HepG2 (cell line): ENCODE data around the gene SEMA3G. TPM values are rescaled to one million over a fixed set of nuclear protein-coding genes. Genes with fewer than 3 reads are reported as not detected.

Experiments
- ATAC-seq: fragments of 200-7000 bp; cut with Tn5 transposase; 3 replicates; pipeline ENCODE4 v1.9.1; 2020; ENCODE audit warnings: mild to moderate bottlenecking, moderate library complexity
- BruUV-seq: library from RNA; stranded (reverse); fragments of 400-500 nt; replicated peaks from 2 replicates; lab custom pipeline; 2021; lab: Mats Ljungman, UMichigan
- CTCF ChIA-PET: fragments of 300-600 bp; formaldehyde crosslinking; extraction: SDS; loops from one replicate; lab custom pipeline; 2021; ENCODE audit warnings: low total read pairs, inconsistent platforms, low intra/inter-chr PET ratio; lab: Yijun Ruan, JAX
- POLR2A ChIA-PET: fragments of 350-600 bp; sonication (Branson Sonifier 250); formaldehyde crosslinking; loops from one replicate; lab custom pipeline; 2020; ENCODE audit warnings: antibody characterized with exemption, inconsistent platforms; lab: Yijun Ruan, JAX
- DNase-seq: peaks from one replicate; pipeline ENCODE4 v3.0.0-alpha.2; 2015; ENCODE audit warnings: low spot score
- FAIRE-seq: peaks from 3 replicates; lab custom pipeline; 2011; peaks lifted over from hg19 to GRCh38; lab: Jason Lieb, UNC
- H2AFZ ChIP-seq: one replicate; pipeline ENCODE4 v1.6.1; 2011; ENCODE audit warnings: low read length, inconsistent platforms
- H3K27ac ChIP-seq: fragments of 300-600 bp; 3 replicates; pipeline ENCODE4 v1.8.0; 2011; ENCODE audit warnings: mixed run types, mild to moderate bottlenecking, mixed read lengths, low read length, inconsistent platforms; ENCODE audit not compliant: insufficient read depth; ENCODE audit errors: extremely low read length
- H3K27me3 ChIP-seq, 2 experiments: fragments of 200-600 bp in 1 of 2; 2 replicates in 1 of 2; 3 replicates in 1 of 2; pipeline versions ENCODE4 v1.6.0 to v1.8.0; 2011; ENCODE audit warnings: low read length in 2 of 2, mild to moderate bottlenecking in 2 of 2, moderate library complexity in 2 of 2, inconsistent platforms in 1 of 2; ENCODE audit not compliant: insufficient read depth in 2 of 2, control insufficient read depth in 1 of 2
- H3K36me3 ChIP-seq, 2 experiments: fragments of 200-600 bp in 1 of 2; replicated peaks in 1 of 2; 2 replicates in 1 of 2; 3 replicates in 1 of 2; pipeline versions ENCODE4 v1.5.1 to v1.8.0; 2011; ENCODE audit warnings: low read length in 2 of 2, inconsistent platforms in 1 of 2; ENCODE audit not compliant: insufficient read depth in 2 of 2, control insufficient read depth in 1 of 2
- H3K4me1 ChIP-seq: 2 replicates; pipeline ENCODE4 v1.5.1; 2012; ENCODE audit warnings: low read length, inconsistent platforms; ENCODE audit not compliant: insufficient read depth
- H3K4me2 ChIP-seq: 2 replicates; pipeline ENCODE4 v1.6.0; 2011; ENCODE audit warnings: low read depth, low read length, inconsistent platforms
- H3K4me3 ChIP-seq, 3 experiments: fragments of 200-600 bp in 1 of 3; sonication (generic), shearing (Covaris generic) in 1 of 3; replicated peaks in 1 of 3; 2 replicates each; pipeline ENCODE4 v1.5.1; 2011 to 2016; ENCODE audit warnings: low read length in 3 of 3, inconsistent platforms in 2 of 3, low read depth in 2 of 3, mild to moderate bottlenecking in 2 of 3, control low read depth in 1 of 3, mixed read lengths in 1 of 3; ENCODE audit not compliant: insufficient read depth in 1 of 3
- H3K79me2 ChIP-seq: one replicate; pipeline ENCODE4 v1.6.1; 2011; ENCODE audit warnings: low read length, inconsistent platforms; ENCODE audit not compliant: insufficient read depth
- H3K9ac ChIP-seq: 2 replicates; pipeline ENCODE4 v1.6.0; 2011; ENCODE audit warnings: mild to moderate bottlenecking, low read depth, low read length, inconsistent platforms; ENCODE audit not compliant: insufficient read depth
- H3K9me3 ChIP-seq: 2 replicates; pipeline ENCODE4 v1.5.1; 2012; ENCODE audit warnings: mild to moderate bottlenecking, low read length
- H4K20me1 ChIP-seq: 2 replicates; pipeline ENCODE4 v1.6.0; 2011; ENCODE audit warnings: inconsistent platforms, mild to moderate bottlenecking, low read length, moderate library complexity; ENCODE audit not compliant: insufficient read depth
- EEA1 ChIP-seq: sonication (generic); formaldehyde crosslinking; IDR thresholded peaks from 2 replicates; pipeline ENCODE4 v1.5.1; 2020; ENCODE audit warnings: mild to moderate bottlenecking, missing genetic modification reagents, borderline replicate concordance
- PCBP1 ChIP-seq: fragments of 200-400 bp; formaldehyde crosslinking; IDR thresholded peaks from 2 replicates; pipeline ENCODE4 v1.6.1; 2017; ENCODE audit warnings: mild to moderate bottlenecking, low read depth, low read length, borderline replicate concordance
- POLR2AphosphoS5 ChIP-seq: IDR thresholded peaks from 2 replicates; pipeline ENCODE4 v1.6.1; 2012; ENCODE audit warnings: low read depth, low read length
- ZBTB38 ChIP-seq: sonication (generic); formaldehyde crosslinking; IDR thresholded peaks from 2 replicates; pipeline ENCODE4 v1.5.1; 2020; ENCODE audit warnings: mild to moderate bottlenecking, missing genetic modification reagents
- ZNF567 ChIP-seq: sonication (generic); formaldehyde crosslinking; IDR thresholded peaks from 2 replicates; pipeline ENCODE4 v1.8.1; 2023; ENCODE audit warnings: mild to moderate bottlenecking, missing genetic modification reagents, borderline replicate concordance
- WGBS: methylation state at CpG from one replicate; pipeline ENCODE4 v1.1.6; 2017; ENCODE audit warnings: low lambda C conversion rate; 5-methylcytosine and 5-hydroxymethylcytosine counted together
- in situ Hi-C: cut with HindIII; loops from 2 replicates; pipeline ENCODE4 v1.10.0; 2017; ENCODE audit warnings: low pct_unique_long_range_greater_than_20kb; ENCODE audit not compliant: extremely low pct_ligation_motif_present
- intact Hi-C: fragments of 100-400 bp; cut with micrococcal nuclease; formaldehyde crosslinking; loops from one replicate; pipeline ENCODE4 v1.10.0; 2022; ENCODE audit not compliant: unreplicated experiment
- polyA plus RNA-seq, 8 experiments: library from polyadenylated mRNA; depleted of rRNA in 3 of 8; stranded (reverse) in 7 of 8; unstranded in 1 of 8; fragments of >200 nt; fragmentation: Illumina TruSeq in 4 of 8; extraction: Trizol in 4 of 8; gene quantifications; 2 replicates each; pipeline versions ENCODE4 v1.2.1 to v1.2.3, GENCODE V29; 2011 to 2016; ENCODE audit warnings: low read depth in 4 of 8, missing spikeins in 1 of 8, mixed read lengths in 1 of 8; ENCODE audit not compliant: insufficient read depth in 1 of 8
- total RNA-seq, 5 experiments: library from RNA; depleted of rRNA; stranded (reverse); fragments of >200 nt; fragmentation: Illumina TruSeq; extraction: Trizol; gene quantifications; 2 replicates each; pipeline ENCODE4 v1.2.3, GENCODE V29; 2016; ENCODE audit warnings: low read depth in 1 of 5
- TF ChIP-seq, protein P1 (sequence below): sonication (generic); formaldehyde crosslinking; IDR thresholded peaks from 2 replicates; pipeline ENCODE4 v1.5.0; 2020; ENCODE audit warnings: missing genetic modification reagents, mild to moderate bottlenecking, borderline replicate concordance
- TF ChIP-seq, protein P2 (sequence below): sonication (generic); formaldehyde crosslinking; IDR thresholded peaks from 2 replicates; pipeline ENCODE4 v1.4.0; 2020; ENCODE audit warnings: missing genetic modification reagents, borderline replicate concordance

Gene SEMA3G
- total and polyA plus RNA-seq, 2 of the 13 experiments (the other 11 are each of a cell fraction or from before 2014, with no cell fraction given), result 6.1 to 8.3 TPM

DNA sequence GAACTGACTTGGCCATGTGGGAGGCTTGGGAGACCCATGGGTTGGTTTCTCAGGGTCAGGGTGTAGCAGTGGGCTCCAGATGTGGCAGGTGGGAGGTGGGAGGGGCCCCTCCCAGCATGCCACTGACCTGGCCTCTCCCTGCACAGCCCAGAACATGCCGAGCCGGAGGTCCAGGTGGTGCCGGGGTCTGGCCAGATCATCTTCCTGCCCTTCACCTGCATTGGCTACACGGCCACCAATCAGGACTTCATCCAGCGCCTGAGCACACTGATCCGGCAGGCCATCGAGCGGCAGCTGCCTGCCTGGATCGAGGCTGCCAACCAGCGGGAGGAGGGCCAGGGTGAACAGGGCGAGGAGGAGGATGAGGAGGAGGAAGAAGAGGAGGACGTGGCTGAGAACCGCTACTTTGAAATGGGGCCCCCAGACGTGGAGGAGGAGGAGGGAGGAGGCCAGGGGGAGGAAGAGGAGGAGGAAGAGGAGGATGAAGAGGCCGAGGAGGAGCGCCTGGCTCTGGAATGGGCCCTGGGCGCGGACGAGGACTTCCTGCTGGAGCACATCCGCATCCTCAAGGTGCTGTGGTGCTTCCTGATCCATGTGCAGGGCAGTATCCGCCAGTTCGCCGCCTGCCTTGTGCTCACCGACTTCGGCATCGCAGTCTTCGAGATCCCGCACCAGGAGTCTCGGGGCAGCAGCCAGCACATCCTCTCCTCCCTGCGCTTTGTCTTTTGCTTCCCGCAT, 42.3 kb upstream of the SEMA3G start:
- no TSS peak for BruUV-seq
- intact Hi-C loops (no loop called here), in situ Hi-C loops (no loop called here)
- no peak for TF ChIP-seq EEA1 (CRISPR knock-in tag)
- TF ChIP-seq ZBTB38, result 0 out of 2 replicates have a peak, but pooled peaks have one; percentile 26
- TF ChIP-seq, protein P1, sequence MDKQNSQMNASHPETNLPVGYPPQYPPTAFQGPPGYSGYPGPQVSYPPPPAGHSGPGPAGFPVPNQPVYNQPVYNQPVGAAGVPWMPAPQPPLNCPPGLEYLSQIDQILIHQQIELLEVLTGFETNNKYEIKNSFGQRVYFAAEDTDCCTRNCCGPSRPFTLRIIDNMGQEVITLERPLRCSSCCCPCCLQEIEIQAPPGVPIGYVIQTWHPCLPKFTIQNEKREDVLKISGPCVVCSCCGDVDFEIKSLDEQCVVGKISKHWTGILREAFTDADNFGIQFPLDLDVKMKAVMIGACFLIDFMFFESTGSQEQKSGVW (CRISPR knock-in tag), result no peak
- Histone ChIP-seq H3K79me2 (no peaks in the 10 kb centered on the region), H3K27ac (no peak overlapping the region), H4K20me1 (no peaks in the 10 kb centered on the region; the same call in 1 of the 2 replicates), H3K9ac (no peak overlapping the region), H3K27me3 (no peaks in the 10 kb centered on the region), H3K36me3 (peaks cover 15 to 45% of the 10 kb centered on the region in 2 experiments), H2AFZ (no peak overlapping the region), H3K9me3 (no peaks in the 10 kb centered on the region), H3K4me2 (no peak overlapping the region), H3K4me3 (no peak overlapping the region), H3K4me1 (peaks cover 11% of the 10 kb centered on the region; the same call in 1 of the 2 replicates)
- ChIA-PET POLR2A (no interaction called here), CTCF (no interaction called here)
- DNase-seq, result no peak
- no peak for ATAC-seq
- FAIRE-seq, result no peak
- 95% methylated on average over 29 of the region's 31 CpGs for WGBS

DNA sequence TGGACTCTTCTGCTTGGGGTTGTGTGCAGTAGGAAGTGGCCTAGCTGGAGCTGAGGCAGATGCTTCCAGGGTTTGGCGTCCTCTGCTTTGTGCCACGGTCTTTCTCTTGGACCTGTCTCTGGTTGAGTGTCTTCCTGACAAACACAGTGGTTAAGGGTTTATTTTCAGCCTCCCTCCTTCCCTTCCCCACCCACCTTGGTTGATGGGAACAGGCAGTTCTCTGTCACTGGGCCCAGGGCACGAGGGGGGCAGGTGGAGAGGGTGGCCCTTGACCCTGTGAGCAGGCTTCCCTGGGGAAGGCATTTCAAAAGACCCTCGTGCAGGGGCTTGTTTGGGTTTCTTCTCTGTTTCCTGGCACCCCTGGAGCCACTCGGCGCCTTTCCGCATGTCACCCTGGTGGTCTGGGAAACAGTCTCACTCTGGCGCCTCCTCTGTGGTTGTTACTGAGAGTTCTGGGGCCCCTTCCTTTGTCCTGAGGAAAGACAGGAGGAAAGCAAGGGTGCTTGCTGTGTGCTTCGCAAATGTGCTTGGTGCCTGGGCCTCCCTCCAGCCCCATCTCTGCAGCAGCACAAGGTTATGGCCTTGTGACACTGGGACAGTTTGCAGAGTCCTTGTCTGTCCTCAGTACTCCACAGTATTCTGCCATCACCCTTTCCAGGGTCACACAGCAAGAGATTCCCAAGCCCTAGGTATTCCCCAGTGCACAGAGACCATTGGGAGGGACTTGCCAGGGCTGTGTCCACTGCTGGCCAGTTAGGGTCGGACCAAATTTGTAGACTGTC, 40.0 kb upstream of the SEMA3G start:
- Histone ChIP-seq H3K27ac (no peak overlapping the region), H3K9me3 (no peaks in the 10 kb centered on the region), H3K9ac (no peak overlapping the region), H3K4me3 (no peak overlapping the region), H3K4me1 (peaks cover 11% of the 10 kb centered on the region; the same call in 1 of the 2 replicates), H4K20me1 (no peaks in the 10 kb centered on the region), H3K36me3 (peaks cover 21 to 54% of the 10 kb centered on the region in 2 experiments), H3K4me2 (no peak overlapping the region), H2AFZ (no peak overlapping the region), H3K27me3 (no peaks in the 10 kb centered on the region), H3K79me2 (no peaks in the 10 kb centered on the region)
- DNase-seq (no peak), FAIRE-seq (no peak), ATAC-seq (no peak)
- ChIA-PET POLR2A (no interaction called here), CTCF (no interaction called here)
- 88% methylated on average over 9 of the region's 10 CpGs for WGBS
- BruUV-seq, result no TSS peak
- in situ Hi-C loops (no loop called here), intact Hi-C loops (no loop called here)
- TF ChIP-seq PCBP1 (no peak), ZNF567 (CRISPR knock-in tag) (no peak), POLR2AphosphoS5 (no peak)
- TF ChIP-seq, protein P2, sequence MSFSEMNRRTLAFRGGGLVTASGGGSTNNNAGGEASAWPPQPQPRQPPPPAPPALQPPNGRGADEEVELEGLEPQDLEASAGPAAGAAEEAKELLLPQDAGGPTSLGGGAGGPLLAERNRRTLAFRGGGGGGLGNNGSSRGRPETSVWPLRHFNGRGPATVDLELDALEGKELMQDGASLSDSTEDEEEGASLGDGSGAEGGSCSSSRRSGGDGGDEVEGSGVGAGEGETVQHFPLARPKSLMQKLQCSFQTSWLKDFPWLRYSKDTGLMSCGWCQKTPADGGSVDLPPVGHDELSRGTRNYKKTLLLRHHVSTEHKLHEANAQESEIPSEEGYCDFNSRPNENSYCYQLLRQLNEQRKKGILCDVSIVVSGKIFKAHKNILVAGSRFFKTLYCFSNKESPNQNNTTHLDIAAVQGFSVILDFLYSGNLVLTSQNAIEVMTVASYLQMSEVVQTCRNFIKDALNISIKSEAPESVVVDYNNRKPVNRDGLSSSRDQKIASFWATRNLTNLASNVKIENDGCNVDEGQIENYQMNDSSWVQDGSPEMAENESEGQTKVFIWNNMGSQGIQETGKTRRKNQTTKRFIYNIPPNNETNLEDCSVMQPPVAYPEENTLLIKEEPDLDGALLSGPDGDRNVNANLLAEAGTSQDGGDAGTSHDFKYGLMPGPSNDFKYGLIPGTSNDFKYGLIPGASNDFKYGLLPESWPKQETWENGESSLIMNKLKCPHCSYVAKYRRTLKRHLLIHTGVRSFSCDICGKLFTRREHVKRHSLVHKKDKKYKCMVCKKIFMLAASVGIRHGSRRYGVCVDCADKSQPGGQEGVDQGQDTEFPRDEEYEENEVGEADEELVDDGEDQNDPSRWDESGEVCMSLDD (CRISPR knock-in tag), result no peak
